A549 (cell line): ENCODE measurements around the gene EIF4E2.

Experiments used
- CEBPB ChIP-seq, 2 experiments: fragments of >200 bp in 1 of 2; sonication (Bioruptor Twin) in 1 of 2; formaldehyde crosslinking in 1 of 2; IDR thresholded peaks; 2 replicates each; pipeline ENCODE4 v1.6.1; 2012 to 2016
- CHD4 ChIP-seq: fragments of 200-600 bp; sonication (generic); IDR thresholded peaks from 2 replicates; pipeline ENCODE4 v1.6.1; 2016; ENCODE audit warnings: antibody characterized with exemption, mild to moderate bottlenecking, borderline replicate concordance
- CTCF ChIP-seq: fragments of >200 bp; sonication (Bioruptor Twin); formaldehyde crosslinking; IDR thresholded peaks from 3 replicates; pipeline ENCODE4 v1.5.1; 2016
- FOSB ChIP-seq: fragments of 250-450 bp; sonication (Bioruptor Pico); IDR thresholded peaks from 2 replicates; pipeline ENCODE4 v1.5.0; 2020; ENCODE audit warnings: mild to moderate bottlenecking, moderate library complexity
- HOXA7 ChIP-seq: fragments of 250-450 bp; sonication (Bioruptor Pico); IDR thresholded peaks from 2 replicates; pipeline ENCODE4 v1.5.0; 2020; ENCODE audit warnings: mild to moderate bottlenecking, moderate library complexity
- MAZ ChIP-seq: fragments of 150-350 bp; IDR thresholded peaks from 2 replicates; pipeline ENCODE4 v1.6.1; 2014; ENCODE audit warnings: antibody characterized with exemption, low read depth, low read length, borderline replicate concordance
- NPAS2 ChIP-seq: fragments of 250-450 bp; sonication (Bioruptor Pico); IDR thresholded peaks from 2 replicates; pipeline ENCODE4 v1.8.0; 2022; ENCODE audit warnings: mild to moderate bottlenecking, moderate library complexity, borderline replicate concordance
- POLR2A ChIP-seq: IDR thresholded peaks from 2 replicates; pipeline ENCODE4 v1.6.1; 2012; ENCODE audit warnings: mild to moderate bottlenecking, low read length
- POLR2AphosphoS2 ChIP-seq: conservative IDR thresholded peaks from 2 replicates; pipeline ENCODE4 v1.6.1; 2012; ENCODE audit warnings: low read length, improper control_type of control experiment, inconsistent platforms
- REST ChIP-seq: fragments of 200-600 bp; sonication (generic); IDR thresholded peaks from 2 replicates; pipeline ENCODE4 v1.6.1; 2016; ENCODE audit warnings: antibody characterized with exemption, mild to moderate bottlenecking, moderate library complexity
- USF2 ChIP-seq: fragments of 450-650 bp; IDR thresholded peaks from 2 replicates; pipeline ENCODE4 v1.6.1; 2014; ENCODE audit warnings: antibody characterized with exemption

GRCh38 chr2:232588031-232588430, 37.5 kb downstream of the EIF4E2 start:
- TF ChIP-seq CTCF (no peak), FOSB (CRISPR knock-in tag) (no peak), REST (no peak), USF2 (no peak), NPAS2 (no peak), MAZ (no peak), POLR2A (no peak), CHD4 (no peak), HOXA7 (CRISPR knock-in tag) (no peak), POLR2AphosphoS2 (no peak), CEBPB (IDR thresholded peaks at IDR 0.05) (no peak)
